ENCODE results near the gene IDE. TPM values are rescaled to one million over a fixed set of nuclear protein-coding genes. Genes with fewer than 3 reads are reported as not detected.
"Not testable (repeated sequence)": the region's sequence is repeated elsewhere in the genome, so short reads cannot be mapped to it uniquely, and the experiment has no call there.

IDE gene
- total RNA-seq, 2 experiments from 2014 or later = 17.9 to 18.2 TPM

DNA sequence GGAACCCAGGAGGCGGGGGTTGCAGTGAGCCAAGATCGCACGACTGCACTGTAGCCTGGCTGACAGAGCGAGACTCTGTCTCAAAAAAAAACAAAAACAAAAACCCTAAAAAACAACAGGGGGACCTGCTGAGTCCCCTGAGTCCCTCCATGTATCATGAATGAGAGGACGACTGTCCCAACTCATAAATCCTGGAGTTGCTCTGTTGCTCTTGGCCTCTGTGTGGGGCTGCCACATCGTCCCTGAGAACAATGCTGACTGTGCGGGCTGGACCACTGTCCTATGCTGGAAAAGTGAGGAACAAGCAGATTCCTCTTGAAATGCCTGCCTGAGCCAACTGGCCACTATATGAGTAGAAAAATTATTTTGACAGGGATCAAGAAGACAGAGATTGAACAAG lies 122.5 kb downstream of the IDE start:
- DNase-seq (no peak), ATAC-seq (ENCODE audit: low read depth) (no peak)
- POLR2A ChIA-PET = no interaction called here
- Mint-ChIP-seq H3K27ac (no peak overlapping the region), H3K4me3 (no peak overlapping the region), H3K4me1 (peaks cover 8% of the 10 kb centered on the region), H3K27me3 (no peaks in the 10 kb centered on the region), H3K9me3 (no peaks in the 10 kb centered on the region), H3K36me3 (no peaks in the 10 kb centered on the region)

DNA sequence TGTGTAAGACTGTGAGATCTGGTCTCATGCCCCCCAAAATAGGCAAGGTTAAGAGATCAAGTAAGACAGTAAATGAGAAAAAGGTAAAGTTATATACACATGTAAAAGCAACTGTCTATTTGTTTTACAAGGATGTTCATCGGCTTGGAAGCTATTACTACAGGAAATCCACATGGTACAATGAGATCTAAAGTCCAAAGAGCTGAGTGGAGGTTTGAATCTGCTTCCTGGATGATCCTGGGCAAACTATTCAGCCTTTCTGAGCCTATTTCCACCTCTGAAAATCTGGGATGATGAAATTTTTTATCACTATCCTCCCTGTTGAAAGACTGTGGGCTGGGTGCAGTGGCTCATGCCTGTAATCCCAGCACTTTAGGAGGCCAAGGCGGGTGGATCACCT lies 123.0 kb downstream of the IDE start:
- ATAC-seq (ENCODE audit: low read depth) = no peak
- no peaks in the 10 kb centered on the region for H3K9me3 Mint-ChIP-seq
- H3K4me3 Mint-ChIP-seq = no peak overlapping the region
- no peaks in the 10 kb centered on the region for H3K27me3 Mint-ChIP-seq
- POLR2A ChIA-PET = no interaction called here
- H3K4me1 Mint-ChIP-seq = peaks cover 8% of the 10 kb centered on the region
- H3K27ac Mint-ChIP-seq = no peak overlapping the region
- H3K36me3 Mint-ChIP-seq = no peaks in the 10 kb centered on the region
- DNase-seq = no peak

DNA sequence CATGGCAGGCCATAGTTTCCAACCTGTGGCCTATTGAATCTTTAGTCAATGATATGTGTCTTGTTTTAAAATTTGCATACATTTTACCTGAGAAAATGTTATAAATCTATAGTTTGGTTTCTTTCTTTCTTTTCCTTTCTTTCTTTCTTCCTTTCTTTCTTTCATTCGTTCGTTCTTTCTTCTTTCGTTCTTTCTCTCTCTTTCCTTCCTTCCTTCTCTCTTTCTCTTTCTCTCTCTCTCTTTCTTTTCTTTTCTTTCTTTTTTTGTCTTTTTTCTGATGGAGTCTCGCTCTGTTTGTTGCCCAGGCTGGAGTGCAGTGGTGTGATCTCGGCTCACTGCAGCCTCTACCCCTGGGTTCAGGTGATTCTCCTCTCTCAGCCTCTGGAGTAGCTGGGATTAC lies 133.3 kb downstream of the IDE start:
- H3K27ac Mint-ChIP-seq = peak overlapping the region; percentile 6
- no peaks in the 10 kb centered on the region for H3K4me1 Mint-ChIP-seq
- H3K36me3 Mint-ChIP-seq = no peaks in the 10 kb centered on the region
- ATAC-seq (ENCODE audit: low read depth) = no peak
- DNase-seq = no peak
- H3K9me3 Mint-ChIP-seq = no peaks in the 10 kb centered on the region
- H3K27me3 Mint-ChIP-seq = peaks cover 2% of the 10 kb centered on the region
- POLR2A ChIA-PET = no interaction called here
- H3K4me3 Mint-ChIP-seq = no peak overlapping the region

DNA sequence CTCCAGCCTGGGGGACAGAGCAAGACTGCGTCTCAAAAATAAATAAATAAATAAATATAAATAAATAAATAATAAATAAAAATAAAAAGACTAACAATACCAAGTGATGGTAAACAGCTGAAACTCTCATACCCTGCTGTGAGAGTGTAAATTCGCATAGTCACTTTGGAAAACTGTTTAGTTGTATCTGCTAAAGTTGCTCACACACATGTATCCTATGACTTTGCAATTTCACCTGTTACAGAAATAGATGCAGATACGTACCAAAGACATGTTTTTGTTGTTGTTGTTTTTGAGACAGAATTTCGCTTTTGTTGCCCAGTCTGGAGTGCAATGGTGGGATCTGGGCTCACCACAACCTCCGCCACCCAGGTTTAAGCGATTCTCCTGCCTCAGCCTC lies 135.7 kb downstream of the IDE start:
- H3K4me3 Mint-ChIP-seq = no peak overlapping the region
- H3K27me3 Mint-ChIP-seq = peaks cover 2% of the 10 kb centered on the region
- H3K9me3 Mint-ChIP-seq = no peaks in the 10 kb centered on the region
- no peaks in the 10 kb centered on the region for H3K4me1 Mint-ChIP-seq
- no peaks in the 10 kb centered on the region for H3K36me3 Mint-ChIP-seq
- POLR2A ChIA-PET = no interaction called here
- DNase-seq (no peak), ATAC-seq (ENCODE audit: low read depth) (no peak)
- H3K27ac Mint-ChIP-seq = no peak overlapping the region

DNA sequence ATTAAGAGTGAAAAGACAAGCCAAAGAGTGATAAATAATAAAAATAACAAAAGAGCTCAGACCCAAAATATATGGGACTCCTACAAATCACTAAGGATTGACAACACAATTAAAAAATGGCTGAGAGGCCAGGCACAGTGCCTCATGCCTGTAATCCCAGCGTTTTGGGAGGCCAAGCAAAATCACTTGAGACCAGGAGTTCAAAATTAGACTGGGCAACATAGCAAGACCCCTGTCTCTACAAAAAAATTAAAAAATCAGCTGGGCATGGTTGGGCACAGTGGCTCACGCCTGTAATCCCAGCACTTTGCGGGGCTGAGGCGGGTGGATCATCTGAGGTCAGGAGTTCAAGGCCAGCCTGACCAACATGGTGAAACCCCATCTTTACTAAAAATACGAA lies 137.3 kb downstream of the IDE start:
- POLR2A ChIA-PET = no interaction called here
- H3K36me3 Mint-ChIP-seq = no peaks in the 10 kb centered on the region

DNA sequence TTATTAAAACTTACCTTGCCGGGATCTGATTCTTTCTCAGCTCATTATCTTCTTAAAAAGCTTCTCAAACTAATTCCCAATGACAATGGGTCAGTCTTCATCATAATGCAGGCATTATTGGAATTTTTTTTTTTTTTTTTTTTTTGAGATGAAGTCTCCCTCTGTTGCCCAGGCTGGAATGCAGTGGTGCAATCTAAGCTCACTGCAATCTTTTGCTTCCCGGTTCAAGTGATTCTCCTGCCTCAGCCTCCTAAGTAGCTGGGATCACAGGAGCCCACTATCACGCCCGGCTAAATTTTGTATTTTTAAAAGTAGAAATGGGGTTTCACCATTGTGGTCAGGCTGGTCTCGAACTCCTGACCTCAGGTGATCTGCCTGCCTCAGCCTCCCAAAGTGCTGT lies 137.8 kb downstream of the IDE start:
- H3K4me1 Mint-ChIP-seq; ATAC-seq (ENCODE audit: low read depth); H3K27me3 Mint-ChIP-seq; H3K27ac Mint-ChIP-seq; H3K36me3 Mint-ChIP-seq; H3K4me3 Mint-ChIP-seq; DNase-seq; POLR2A ChIA-PET; H3K9me3 Mint-ChIP-seq: not testable (repeated sequence)

More for the DNA sequence above, 137.3 kb downstream of the IDE start:
- H3K9me3 Mint-ChIP-seq = no peaks in the 10 kb centered on the region
- no peak overlapping the region for H3K4me3 Mint-ChIP-seq
- H3K27ac Mint-ChIP-seq = no peak overlapping the region
- no peaks in the 10 kb centered on the region for H3K4me1 Mint-ChIP-seq
- DNase-seq (no peak), ATAC-seq (ENCODE audit: low read depth) (no peak)
- peaks cover 2% of the 10 kb centered on the region for H3K27me3 Mint-ChIP-seq

DNA sequence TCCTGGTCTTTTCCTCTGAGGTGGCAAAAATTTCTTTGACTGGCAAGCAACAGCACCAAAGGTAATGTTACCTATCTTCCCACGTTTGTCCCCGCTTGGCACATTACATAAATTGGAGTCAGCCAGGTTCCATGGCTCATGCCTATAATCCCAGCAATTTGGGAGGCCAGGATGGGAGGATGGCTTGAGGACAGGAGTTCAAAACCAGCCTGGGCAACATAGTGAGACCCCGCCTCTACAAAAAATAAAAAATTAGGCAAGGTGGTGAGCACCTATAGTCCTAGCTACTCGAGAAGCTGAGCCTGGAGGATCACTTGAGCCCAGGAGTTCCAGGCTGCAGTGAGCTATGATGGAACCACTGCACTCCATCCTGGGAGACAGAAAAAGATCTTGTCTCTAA lies 139.5 kb downstream of the IDE start:
- Mint-ChIP-seq H3K9me3 (no peaks in the 10 kb centered on the region), H3K4me3 (no peak overlapping the region), H3K27ac (no peak overlapping the region), H3K27me3 (no peaks in the 10 kb centered on the region), H3K36me3 (no peaks in the 10 kb centered on the region), H3K4me1 (no peaks in the 10 kb centered on the region)
- ATAC-seq (ENCODE audit: low read depth) (no peak), DNase-seq (no peak)
- POLR2A ChIA-PET = no interaction called here

DNA sequence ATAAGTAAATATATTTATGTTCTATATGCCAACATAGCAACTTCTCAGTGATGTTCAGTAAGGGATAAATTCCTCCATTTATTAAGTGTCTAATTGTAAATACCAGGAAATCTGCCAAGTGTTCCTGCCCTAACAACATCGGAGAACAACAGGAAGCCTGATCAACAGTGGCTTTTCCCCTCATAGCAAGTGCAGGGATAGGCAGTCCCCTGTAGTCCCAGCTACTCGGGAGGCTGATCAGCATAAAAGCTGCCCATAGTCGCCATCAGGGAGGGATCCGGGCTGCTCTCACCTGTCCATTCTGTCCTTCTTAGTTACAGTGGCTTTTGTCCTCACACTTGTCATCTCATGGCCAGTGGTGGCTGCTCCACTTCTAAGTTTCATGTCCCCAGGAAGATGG lies 141.3 kb downstream of the IDE start:
- Mint-ChIP-seq H3K9me3 (no peaks in the 10 kb centered on the region), H3K4me1 (no peaks in the 10 kb centered on the region), H3K27me3 (no peaks in the 10 kb centered on the region), H3K36me3 (no peaks in the 10 kb centered on the region), H3K4me3 (no peak overlapping the region), H3K27ac (no peak overlapping the region)
- DNase-seq (no peak), ATAC-seq (ENCODE audit: low read depth) (no peak)
- POLR2A ChIA-PET = no interaction called here

DNA sequence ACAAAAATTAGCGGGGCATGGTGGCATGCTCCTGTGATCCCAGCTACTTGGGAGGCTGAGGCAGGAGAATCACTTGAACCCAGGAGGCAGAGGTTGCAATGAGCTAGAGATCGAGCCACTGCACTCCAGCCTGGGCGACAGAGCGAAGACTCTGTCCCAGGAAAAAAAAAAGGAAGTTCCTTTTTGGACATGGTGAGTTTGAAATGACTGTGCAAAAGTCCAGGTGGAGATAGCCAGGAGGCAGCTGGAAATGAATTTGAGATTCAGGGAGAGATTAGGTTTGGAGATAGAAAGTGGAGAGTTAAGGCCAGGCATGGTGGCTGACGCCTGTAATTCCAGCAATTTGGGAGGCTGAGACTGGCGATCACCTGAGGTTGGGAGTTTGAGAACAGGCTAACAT lies 143.8 kb downstream of the IDE start:
- no peak overlapping the region for H3K27ac Mint-ChIP-seq
- H3K9me3 Mint-ChIP-seq = no peaks in the 10 kb centered on the region
- ATAC-seq (ENCODE audit: low read depth) = no peak
- no peak overlapping the region for H3K4me3 Mint-ChIP-seq
- POLR2A ChIA-PET = no interaction called here
- no peaks in the 10 kb centered on the region for H3K36me3 Mint-ChIP-seq
- H3K27me3 Mint-ChIP-seq = no peaks in the 10 kb centered on the region
- no peak for DNase-seq
- H3K4me1 Mint-ChIP-seq = no peaks in the 10 kb centered on the region

DNA sequence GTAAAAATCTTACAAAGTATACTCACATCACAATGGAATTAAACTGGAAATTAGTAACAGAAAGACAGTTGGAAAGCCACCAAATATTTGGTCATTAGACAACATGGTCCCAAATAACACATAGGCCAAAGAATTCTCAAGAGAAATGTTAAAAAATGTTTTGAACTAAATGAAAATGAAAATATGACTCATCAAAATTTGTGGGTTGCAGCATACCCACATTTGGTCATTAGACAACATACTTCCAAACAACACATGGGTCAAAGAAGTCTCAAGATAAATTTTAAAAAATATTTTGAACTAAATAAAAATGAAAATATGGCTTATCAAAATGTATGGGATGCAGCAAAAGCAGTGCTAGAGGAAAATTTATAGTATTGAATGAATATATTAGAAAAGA lies 152.3 kb downstream of the IDE start:
- H3K4me3 Mint-ChIP-seq = no peak overlapping the region
- POLR2A ChIA-PET = no interaction called here
- H3K4me1 Mint-ChIP-seq = peaks cover 2% of the 10 kb centered on the region
- H3K27ac Mint-ChIP-seq = no peak overlapping the region
- peaks cover 2% of the 10 kb centered on the region for H3K9me3 Mint-ChIP-seq
- peaks cover 2% of the 10 kb centered on the region for H3K36me3 Mint-ChIP-seq
- H3K27me3 Mint-ChIP-seq = peaks cover 45% of the 10 kb centered on the region
- ATAC-seq (ENCODE audit: low read depth) (no peak), DNase-seq (no peak)

DNA sequence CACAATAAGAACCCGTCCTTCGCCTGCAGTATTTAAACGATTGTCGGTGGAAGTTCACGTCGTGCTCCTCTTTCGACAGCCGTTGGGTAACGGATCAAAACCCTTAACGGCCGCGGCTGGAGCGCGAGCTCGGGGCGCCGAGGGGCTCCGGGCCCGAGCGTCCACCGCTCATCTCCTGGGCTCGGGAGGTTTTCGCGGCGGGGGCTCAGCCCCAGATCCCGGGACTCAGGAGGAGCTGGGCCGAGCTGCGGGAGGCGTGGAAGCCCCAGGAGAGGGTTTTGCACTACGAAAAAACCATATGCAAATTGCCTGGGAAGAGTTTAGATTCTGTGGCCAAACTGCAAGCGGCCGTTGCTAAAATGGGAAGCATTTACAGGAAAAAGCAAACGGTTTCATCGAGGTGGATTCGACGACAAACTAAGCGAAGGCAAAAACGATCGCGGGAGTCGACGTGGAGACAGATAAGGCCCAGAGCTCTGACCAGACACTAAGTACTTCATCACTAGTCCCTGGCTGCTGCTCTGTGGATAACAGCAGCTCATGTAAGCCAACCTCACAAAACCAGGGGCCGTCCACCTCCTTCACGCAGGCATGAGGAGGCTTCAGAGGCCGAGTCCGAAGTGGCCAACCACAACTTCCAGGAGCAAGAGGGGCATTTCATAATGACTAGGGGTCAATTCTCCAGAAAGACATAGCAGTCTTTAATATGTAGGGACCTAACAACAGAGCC lies 153.2 kb downstream of the IDE start:
- no peak for ATAC-seq (ENCODE audit: low read depth)
- peak; percentile 30 for DNase-seq
- Mint-ChIP-seq H3K4me1 (peaks cover 2% of the 10 kb centered on the region), H3K27ac (no peak overlapping the region), H3K4me3 (peak overlapping the region; percentile 61), H3K27me3 (peaks cover 45% of the 10 kb centered on the region), H3K36me3 (peaks cover 2% of the 10 kb centered on the region), H3K9me3 (peaks cover 2% of the 10 kb centered on the region)
- POLR2A ChIA-PET = no interaction called here

DNA sequence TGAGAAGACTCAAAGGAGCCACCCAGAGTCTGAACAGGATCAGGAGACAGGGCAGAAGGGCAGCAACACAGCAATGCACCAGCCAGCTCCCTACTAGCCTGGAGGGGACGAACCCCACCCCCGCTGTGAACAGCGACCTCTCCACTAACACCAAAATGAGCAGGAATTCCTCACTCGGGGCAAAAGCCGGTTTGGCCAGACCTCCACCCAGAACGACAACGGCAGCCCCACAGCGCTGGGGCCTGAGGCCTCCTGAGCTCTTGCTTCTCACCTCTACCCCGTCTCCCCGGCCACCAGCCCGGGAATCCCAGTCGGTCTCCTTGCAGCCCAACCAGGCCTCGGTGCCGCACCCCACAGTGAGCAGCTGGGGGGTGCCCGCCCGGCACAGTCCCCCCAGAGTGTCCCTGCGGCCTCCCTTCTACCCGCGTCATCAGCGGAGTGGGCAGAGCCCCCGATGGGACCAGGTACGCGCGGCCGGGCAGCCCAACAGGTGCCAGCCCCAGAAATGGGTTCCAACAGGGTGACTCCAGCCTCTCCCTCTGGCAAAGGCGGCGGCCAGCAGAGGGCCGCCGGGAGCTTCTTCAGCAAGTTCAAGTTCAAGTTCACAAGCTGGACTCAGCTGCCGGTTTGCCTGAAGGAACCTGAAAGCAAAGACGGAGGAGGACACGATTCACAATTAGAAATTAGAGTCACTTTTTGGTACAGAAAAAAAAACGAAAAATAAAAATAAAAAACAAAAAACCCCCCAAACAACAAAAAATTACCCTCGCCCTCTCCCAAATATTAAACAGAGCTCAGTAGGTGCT lies 153.9 kb downstream of the IDE start:
- ATAC-seq (ENCODE audit: low read depth) = no peak
- no peak for DNase-seq
- Mint-ChIP-seq H3K4me3 (peak overlapping the region; percentile 61), H3K4me1 (peaks cover 2% of the 10 kb centered on the region), H3K27ac (no peak overlapping the region), H3K27me3 (peaks cover 45% of the 10 kb centered on the region), H3K36me3 (peaks cover 2% of the 10 kb centered on the region), H3K9me3 (peaks cover 2% of the 10 kb centered on the region)
- POLR2A ChIA-PET = no interaction called here

DNA sequence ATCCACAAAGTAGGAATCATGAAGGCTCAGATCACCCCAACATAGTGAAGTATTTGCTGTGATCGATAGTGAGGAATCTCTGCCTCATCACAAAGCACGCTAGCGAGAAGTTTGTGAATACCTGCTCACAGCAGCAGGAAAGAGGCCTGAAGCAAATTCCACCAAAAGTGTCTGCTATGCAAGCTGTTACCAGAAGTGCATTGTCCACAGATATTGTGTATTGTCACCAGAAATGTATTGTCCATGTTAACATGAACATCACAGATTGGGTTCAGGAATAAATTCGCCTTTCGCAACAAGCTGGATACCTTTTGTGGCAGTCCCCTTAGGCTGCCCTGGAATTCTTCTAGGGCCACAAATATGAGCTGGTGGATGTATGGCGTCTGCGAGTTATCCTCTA lies 155.0 kb downstream of the IDE start:
- Mint-ChIP-seq H3K27me3 (peaks cover 45% of the 10 kb centered on the region), H3K36me3 (peaks cover 2% of the 10 kb centered on the region), H3K4me3 (no peak overlapping the region), H3K27ac (no peak overlapping the region), H3K9me3 (peaks cover 2% of the 10 kb centered on the region), H3K4me1 (peaks cover 2% of the 10 kb centered on the region)
- DNase-seq (no peak), ATAC-seq (ENCODE audit: low read depth) (no peak)
- POLR2A ChIA-PET = no interaction called here

DNA sequence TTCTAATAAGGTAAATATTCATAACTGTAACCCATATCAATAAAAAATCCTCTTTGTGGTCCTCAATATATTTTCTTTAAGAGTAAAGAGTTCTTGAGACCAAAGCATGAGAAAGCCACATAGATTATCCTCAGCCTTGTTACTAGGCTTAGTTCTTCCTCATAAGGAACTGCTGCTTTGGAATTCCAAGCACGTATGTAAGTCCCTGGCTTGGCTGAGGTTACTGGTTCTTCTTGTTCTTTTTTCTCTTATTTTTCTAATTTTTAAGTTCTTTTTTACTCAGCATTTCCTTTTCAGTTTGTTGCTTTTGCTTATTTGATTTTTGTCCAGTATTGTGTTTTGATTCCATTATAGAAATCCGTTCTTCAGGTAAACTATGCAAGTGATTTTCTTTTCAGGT lies 155.7 kb downstream of the IDE start:
- no peak overlapping the region for H3K27ac Mint-ChIP-seq
- POLR2A ChIA-PET = no interaction called here
- peaks cover 2% of the 10 kb centered on the region for H3K9me3 Mint-ChIP-seq
- peaks cover 2% of the 10 kb centered on the region for H3K4me1 Mint-ChIP-seq
- no peak for ATAC-seq (ENCODE audit: low read depth)
- H3K36me3 Mint-ChIP-seq = peaks cover 2% of the 10 kb centered on the region
- peaks cover 42% of the 10 kb centered on the region for H3K27me3 Mint-ChIP-seq
- no peak for DNase-seq
- H3K4me3 Mint-ChIP-seq = no peak overlapping the region

Data from activated naive CD8-positive, alpha-beta T cell treated with anti-CD3 and anti-CD28 coated beads, Interleukin-2, amount 10 ng/mL, durations not matched to agents 7 days and 5 days (primary cell).